Hematopoietic multipotent progenitor cell treated with erythropoietin and hydrocortisone succinate and interleukin-3 and kit ligand, for 15 days (in vitro differentiated cells): ENCODE data around the gene ABHD8.

Source experiments
- DNase-seq: peaks from one replicate; pipeline ENCODE4 v3.0.0-alpha.2; 2015; ENCODE audit warnings: low spot score

The ABHD8 gene

DNA sequence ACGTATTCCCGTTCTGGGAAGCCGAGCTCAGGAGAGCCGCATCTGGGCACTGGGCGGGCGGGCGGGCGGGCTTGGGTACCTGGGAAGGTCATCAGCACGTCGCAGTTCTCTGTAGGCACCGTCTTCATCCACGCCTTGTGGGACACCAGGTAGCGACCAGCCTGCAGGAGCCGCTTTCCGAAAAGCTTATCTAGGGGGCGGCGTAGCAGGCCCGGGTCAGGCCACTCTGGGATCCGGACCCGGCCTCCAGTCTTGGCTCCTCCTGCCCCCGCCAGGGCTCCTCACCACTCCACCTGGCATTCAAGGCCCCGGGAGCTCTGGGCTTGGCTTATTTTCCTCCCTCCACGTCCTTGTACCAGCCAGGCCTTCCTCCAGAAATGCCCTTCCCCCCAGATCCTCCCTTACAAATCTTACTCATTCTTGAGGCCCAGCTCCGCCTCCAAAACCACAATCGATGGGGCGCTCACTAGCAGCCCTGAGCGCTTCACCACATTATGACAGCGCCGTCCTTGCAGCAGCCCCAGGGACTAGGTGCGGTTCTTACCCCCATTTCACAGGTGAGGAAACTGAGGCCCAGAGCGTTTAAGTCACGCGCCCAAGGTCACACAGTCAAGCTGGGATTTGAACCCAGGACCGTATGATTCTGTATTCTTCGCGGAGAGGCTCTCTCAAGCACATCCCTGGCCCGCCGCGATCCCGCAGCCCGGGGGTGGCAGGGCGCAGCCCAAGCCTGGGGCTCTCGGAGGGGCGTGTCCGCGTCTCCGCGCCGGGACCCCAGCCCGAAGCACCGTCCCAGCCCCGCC, 30.6 kb upstream of the ABHD8 start:
- no peak for DNase-seq

DNA sequence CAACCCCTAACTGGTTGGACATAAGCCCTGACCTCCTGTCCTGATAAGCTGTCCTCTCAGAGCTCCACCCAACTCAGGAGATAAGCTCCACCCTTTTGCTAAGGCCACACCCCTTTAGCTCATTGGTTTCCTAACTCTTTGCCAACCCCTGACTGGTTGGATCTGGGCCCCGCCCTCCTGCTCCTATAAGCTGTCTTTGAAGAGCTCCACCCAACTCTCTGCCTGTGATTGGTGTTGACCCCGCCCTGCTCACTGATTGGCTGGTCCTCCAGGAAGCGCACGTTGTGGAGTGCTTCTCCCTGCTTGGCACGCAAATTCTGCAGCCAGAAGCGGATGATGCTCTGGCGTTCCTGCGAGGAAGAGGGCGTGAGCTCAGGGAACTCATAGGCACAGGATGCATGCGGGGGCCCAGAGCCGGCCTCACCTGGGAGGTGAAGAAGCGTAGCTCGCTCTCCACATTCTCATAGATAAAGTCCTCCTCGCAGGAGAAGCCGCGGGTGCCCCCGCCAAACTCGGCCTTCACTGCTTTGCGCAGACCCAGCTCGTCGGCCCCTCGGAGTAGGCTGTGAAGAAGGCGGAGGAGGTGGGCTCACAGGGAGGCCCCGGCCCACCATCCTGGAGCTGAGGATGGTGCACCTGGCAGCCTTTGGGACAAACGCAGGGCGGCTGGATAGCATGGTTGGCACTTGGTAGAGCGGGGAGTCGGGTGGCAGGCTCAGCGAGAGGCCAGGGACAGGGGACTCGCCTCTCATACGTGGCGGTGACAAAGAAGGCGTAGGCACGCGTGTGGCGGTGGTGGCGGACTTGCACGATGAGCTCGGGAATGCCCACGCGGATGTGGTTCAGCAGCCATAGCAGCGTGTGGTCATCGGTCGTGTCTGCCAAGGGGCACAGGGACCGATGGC, 29.7 kb upstream of the ABHD8 start:
- peak; percentile 67 for DNase-seq

DNA sequence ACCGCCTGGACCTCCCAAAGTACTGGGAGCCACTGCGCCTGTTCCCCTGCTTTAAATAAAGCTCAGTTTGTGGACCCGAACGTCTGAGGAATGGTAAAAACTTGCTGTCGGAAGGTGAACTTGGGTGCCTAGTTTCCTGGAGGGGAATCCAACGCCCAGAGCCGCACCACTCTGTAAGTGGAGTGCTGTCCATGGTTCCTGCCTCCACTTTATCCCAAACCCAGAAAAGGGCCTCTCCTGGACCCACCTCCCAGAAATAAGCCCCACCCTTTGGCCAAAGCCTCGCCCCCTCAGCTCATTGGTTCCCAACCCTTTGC, 29.1 kb upstream of the ABHD8 start:
- no peak for DNase-seq

DNA sequence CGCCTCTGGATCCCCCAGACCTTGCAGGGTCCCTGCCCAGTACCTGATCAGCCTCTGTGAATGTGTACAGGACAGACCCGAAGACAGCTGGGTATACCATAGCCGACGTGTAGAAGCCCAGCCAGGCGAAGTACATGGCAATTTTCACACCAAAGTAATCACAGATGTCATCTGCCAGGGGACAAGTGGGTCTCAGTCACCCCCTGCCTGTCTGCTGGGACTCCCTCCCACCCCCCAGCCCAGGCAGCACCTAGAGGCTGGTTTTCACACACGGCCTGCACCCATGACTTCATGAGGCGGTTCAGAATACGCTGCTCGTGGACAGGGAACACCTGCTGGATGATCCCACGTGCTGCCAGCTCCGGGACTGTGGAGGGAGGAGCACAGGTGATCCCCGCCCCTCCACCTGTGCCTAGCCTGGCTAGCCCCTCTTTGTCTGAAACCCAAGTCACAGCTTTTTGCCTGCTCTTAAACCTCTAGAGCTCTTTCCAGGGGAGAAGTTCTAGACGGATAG, 27.9 kb upstream of the ABHD8 start:
- DNase-seq, result no peak

DNA sequence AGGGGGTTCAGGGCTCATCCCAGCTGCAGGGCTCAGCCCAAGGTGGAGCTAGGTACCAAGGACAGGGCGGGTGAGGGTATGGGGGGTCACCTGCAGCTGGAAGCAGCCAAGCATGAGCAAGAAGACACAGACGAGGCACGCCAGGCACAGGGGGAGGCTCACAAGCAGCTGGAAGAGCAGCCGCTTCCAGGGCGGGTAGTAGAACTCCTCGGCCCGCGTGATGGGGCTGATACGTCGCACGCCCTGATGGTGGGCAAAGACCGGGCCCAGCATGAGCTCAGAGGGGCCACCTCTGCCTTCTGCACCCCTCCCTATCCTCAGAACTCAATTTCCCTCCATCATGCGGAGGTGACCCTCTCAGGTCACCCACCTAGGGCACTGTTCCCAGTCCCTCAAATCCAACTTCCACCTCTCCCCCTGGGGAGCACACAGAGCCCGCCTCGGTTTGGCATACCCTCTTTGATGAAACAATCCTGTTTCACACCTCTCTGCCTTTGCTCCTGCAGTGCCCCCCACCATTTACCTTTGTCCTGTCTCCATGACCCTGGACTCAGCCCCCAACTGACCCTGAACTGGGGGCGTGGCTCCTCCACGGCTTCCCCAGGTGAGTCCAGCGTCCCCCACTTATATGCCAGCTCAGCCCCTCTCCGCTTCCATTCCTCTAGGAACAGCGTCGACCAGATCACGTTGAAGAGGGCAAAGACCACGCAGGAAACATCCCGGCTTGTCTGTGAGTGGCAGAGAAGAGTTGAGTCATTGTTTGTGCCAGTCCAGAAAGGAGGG, 27.2 kb upstream of the ABHD8 start:
- no peak for DNase-seq

DNA sequence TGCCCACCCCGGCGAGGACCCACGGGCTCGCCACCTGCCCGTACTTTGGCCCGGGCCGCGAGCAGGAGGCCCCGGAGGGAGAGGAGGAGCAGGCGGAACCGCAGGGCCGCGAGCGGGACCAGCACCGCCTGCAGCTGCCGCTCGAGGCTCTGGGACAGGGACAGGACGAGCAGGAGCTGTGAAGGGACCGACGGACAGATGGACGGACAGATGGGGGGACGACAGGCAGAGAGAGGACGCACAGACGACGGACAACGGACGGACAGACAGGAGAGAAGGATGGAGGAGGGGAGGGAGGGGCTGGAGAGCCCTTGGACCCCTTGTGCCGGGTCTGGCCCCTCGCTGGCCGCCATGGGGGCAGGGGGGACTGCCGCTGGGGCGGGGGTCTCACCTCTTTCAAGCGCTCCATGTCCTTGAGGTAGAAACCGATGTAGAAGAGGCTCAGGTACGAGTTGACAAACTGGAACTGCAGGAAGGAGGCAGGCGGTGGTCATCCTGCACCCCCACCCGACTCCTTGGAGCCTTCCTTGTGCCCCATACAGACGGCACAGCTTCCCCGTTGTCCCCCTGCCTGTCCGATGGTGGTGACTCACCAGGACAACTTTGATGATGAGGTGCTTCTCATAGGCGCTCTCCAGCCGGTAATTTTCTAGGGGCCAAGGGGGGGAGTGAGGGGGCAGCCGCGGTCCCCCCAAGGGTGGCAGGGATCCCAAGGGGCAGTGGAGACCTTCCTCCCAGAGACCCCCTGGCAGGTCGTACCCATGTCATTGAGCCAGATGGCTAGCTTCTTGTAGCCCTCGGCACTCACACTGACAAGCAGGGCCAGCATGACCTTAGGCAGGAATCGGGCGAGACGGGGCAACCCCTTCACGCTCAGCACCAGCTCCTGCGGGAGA, 26.4 kb upstream of the ABHD8 start:
- DNase-seq, result no peak

DNA sequence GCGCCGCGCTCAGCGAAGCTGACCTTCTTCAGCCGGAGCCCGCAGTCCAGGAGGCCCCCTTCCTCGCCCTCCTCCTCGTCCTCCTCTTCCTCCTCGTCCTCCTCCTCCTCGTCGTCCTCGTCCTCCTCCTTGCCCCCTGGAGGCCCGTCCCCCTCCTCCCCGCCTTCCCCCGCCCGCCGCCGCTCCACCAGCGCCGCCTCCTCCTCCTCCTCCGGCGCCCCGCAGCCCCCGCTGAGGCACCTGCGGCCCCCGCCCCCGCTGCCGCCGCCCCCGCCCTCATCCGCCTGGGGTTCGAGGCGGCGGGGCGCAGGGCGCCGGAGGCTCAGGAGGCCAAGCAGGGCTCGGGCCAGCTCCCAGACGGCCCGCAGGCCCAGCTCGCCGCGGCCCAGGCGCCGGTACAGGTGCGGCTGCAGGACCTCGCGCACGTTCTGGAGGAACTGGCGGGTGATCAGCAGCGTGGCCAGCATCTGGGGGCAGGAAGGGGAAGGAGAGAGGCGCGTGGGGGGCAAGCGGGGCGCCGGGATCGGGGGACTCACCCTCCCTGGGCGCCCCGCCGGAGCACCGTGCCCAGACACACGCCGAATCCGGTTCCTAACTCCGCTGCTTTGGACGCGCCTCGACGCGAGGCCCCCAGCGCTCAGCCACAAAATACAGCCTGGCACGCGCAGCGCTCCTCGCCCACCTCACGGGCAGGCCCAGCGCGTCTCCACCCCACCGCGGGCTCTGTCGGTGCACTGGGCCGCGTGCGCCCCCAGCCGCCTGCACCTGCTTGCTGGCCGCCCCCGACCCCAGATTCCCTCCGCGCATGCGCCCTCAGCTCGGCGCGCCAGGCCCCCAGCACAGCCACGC, 25.5 kb upstream of the ABHD8 start:
- DNase-seq, result no peak

DNA sequence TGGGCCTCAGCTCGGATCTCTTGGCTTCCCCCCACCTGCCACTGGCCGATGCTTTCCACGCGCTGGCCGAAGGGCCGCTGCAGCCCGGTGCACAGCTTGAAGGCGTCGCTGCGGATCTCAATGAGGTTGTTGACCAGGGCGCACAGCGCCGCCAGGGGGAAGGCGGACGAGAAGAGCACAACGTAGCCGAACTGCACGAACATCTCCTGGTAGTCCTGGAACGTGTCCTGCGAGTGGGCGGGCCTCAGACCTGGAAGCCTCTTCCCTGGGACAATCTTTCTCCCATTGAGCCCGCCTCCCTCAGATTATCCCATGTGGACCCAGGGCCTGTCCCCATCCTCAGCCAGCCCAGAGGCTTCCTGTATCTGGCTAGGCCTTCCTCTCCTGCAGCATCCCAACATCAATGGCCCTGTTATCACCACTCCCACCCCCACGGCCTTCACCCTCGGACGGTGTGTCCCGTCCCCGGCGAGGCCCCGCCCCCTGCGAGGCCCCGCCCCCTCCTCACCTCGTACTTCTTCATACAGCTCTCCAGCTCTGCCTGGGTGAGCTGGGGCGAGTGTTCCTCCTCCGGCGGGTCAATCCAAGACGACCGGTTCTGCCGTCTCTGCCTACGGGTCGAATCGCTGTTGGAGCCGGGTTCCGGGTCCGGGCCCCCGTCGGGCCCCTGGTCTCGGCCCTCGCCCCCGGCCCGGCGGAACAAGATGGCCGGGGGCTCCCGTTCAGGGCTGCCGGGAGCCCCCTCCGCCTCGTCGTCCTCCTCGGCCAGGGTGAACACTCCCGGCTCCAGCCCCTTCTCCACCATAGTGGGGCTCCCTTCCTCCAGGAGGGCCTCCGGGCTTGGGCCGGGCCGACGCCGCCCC, 24.7 kb upstream of the ABHD8 start:
- no peak for DNase-seq

DNA sequence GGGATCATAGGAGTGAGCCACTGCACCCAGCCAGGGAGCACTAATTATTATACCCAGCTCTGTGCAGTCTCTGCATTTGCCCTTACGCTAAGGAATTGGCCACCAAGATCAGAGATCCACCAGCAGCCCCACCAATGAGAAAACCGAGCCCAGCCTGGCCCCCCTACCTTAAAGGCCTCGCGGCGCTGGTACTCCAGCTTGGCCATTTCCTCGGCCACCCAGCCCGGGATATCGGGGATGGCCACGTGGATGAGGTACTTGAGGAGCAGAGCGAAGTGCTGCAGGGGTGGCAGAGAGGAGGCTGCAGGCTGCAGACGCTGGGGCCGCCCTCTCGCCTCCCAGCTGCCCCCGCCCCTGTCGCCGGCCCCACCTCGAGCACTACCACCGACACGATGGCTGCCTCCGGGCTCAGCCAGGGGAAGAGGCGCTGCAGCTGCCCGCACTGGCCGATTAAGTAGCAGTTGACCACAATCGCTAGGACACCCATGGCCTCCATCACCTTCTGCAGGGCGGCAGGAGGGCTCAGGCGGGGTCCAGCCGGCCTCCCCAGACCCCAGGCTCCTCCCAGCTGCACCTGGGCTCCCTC, 23.9 kb upstream of the ABHD8 start:
- no peak for DNase-seq

DNA sequence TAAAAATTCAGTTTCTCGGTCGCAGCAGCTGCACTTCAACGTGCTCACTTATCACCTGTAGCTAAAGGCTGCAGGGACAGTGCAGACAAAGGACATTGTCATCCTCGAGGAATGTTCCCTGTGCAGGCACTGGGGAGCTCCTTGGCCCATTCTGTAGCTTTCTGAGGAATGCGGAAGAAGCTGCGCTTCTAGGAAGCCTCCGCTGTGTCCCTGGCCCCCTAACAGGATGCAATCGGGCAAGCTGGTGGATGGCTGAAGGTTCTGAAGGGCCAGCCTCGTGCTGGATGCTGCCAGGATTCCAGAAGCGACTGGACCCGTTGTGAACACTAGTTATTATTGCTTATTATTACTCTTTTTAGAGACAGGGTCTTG, 23.4 kb upstream of the ABHD8 start:
- DNase-seq, result no peak

DNA sequence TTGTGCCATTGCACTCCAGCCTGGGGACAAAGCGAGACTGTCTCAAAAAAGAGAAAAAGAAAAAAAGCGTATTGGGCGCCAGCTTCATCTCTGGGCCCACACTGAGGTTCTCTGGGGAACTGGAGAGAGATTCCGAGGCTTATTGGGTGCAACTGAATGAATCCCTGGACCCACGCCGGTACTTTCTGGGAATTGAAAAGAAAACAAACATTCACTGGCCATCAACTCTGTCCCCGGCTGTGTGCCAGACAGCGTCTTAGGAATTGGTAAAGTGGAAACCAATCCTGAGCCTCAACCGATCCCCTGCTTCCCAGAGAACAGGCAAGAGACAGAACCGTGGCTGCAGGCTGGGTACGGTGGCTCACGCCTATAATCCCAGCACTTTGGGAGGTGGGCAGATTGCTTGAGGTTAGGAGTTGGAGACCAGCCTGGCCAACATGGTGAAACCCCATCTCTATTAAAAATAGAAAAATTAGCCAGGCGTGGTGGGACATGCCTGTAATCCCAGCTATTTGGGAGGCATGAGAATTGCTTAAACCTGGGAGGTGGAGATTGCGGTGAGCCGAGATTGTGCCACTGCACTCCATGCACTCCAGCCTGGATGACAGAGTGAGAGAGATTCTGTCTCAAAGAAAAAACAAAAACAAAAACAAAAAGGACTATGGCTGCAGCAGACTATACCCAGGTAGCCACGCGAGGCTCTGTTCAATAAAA, 22.8 kb upstream of the ABHD8 start:
- DNase-seq, result no peak

DNA sequence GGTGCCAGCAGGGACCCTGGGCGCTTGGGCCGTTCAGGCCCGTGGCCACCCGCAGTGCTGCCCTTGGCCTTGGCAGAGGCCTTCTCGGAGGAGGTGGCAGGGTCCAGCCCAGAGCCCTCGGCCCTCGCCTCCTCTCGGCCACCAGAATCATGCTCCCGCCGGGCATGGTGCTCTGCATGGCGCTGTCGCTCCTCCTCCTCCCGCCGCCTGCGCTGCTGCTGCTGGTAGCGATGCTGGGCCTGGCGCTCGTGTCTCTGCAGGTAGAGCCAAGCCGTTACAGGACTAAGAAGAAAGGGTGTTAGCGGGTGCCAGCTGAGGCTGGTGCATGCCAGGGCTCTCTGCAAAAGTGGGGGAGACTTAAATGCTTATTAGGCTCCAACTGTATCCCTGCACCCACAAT, 21.9 kb upstream of the ABHD8 start:
- DNase-seq, result no peak

DNA sequence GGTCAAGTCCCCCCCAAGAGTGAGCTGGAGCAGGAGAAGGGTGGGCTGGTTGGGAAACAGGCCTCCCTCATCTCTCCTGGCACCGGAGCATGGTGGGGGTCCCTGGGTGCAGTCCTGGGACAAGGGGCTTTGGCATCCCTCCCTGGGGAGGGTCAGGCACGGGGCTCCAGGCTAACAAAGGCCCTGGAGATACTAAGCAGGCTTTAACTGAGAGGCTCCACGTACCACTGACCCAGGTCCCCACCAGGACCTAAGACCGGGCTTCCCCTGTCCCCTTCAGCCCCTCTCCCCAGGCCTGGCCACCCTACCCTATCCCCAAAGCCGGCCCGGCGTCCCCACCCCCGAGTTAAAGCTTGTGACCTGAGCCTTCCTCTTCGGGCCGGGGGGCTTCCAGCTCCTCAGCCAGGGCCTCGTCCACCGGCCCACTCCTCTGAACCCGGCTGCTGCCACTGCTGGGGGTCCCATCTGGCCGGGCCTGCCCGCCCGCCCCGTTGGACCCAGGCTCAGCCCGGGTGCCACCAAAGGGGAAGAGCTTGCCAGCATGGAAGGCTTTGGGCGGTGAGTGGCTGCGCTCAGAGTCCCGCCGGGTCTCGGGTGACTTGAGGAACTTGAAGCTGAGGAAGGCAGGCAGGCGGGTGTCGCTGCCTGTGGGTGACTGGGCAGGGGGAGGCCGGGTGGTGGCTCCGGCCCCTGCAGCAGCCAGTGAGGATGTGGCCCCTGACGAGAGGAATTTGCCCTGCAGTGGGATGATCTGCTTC, 21.3 kb upstream of the ABHD8 start:
- DNase-seq, result no peak

DNA sequence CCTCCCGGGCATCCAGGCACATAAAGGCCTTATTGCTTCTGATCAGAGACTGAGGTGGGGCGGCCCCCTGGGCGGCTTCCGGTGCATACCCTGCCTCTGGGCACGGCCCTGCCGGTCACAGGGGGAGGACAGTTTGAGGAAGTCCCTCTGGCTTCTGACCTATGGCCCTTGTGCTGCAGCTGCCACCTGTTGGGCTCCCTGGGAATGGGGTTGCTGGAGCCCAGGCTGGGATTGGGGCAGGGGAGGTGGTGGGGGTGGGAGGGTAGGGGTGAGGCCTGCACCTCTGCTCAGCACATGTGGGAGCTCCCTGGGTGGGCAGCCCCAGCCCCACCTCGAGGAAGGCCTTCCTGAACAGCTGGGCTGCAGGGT, 20.7 kb upstream of the ABHD8 start:
- DNase-seq, result no peak

DNA sequence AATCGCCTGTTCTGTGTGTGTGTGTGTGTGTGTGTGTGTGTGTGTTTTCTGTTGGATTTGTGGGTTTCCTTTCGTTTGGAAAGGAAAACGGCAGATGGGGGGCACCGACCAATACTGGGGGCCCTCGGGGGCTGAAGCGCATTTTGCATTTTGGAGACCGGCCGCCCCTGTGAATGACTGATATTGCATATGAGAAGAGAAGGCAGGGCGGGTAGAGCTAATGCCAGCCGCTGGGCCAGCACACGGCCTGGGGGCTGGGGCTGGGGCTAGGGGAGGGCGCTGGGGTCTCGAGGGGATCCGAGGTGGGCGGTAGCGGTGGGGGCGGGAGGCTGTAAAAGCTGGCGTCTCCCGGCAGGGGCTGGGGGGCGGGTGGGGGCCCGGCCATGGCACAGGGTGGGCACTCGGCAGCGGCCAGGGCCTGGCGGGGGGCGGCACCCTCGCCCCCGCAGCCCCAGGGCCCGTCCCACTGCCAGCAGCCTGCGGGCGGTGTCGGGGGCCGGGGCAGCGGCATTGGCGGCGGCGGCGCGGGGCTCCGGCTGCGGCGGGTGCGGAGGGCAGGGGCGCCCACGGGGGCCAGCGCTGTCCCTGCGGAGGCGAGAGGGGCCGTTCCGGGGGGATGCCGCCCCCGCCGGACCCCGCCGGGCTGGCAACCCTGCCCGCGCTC, 20.2 kb upstream of the ABHD8 start:
- no peak for DNase-seq

DNA sequence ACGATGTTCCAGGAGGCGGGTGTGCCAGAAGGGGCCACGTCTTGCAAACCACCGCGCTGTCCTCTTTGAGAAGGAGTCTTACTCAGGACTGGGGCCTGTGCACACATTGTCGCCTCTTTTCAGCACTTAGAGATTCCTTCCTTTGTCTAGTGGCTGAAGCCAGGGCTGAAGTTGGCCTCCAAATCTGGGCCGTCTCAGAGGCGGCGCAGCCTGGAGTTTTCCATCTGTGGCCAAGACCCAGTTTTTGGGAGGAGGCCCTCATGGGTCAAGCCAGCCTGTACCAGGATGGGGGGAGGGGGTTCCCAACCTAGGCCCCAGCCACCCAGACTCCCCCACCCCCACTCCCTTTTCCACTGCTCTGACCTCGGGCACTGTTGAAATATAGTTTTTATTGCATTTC, 19.6 kb upstream of the ABHD8 start:
- DNase-seq, result no peak
